CD14-positive monocyte (primary cell): ENCODE data around the gene ADAM8. TPM values are rescaled to one million over a fixed set of nuclear protein-coding genes. Genes with fewer than 3 reads are reported as not detected.

Experiments used
- DNase-seq, 3 donors: peaks; one replicate each; pipeline ENCODE4 v3.0.0-alpha.2; 2011 to 2022
- H2AFZ ChIP-seq: 2 replicates; pipeline ENCODE4 v1.6.0; 2012; ENCODE audit warnings: mild to moderate bottlenecking, low read depth, low read length, inconsistent platforms; ENCODE audit not compliant: insufficient read depth, poor library complexity, severe bottlenecking
- H3K27ac ChIP-seq, 2 donors: 1 replicate in 1 of 2; 2 replicates in 1 of 2; pipeline ENCODE4 v1.5.1; 2012 to 2013; ENCODE audit warnings: low read length in 2 of 2, control low read depth in 1 of 2, inconsistent platforms in 1 of 2, low read depth in 1 of 2, mild to moderate bottlenecking in 1 of 2
- H3K27me3 ChIP-seq, 2 donors: one replicate each; pipeline versions ENCODE4 v1.6.0 to v1.6.1; 2011 to 2013; ENCODE audit warnings: low read length in 2 of 2; ENCODE audit not compliant: control insufficient read depth in 2 of 2, insufficient read depth in 2 of 2
- H3K36me3 ChIP-seq, 2 donors: replicated peaks in 1 of 2; 1 replicate in 1 of 2; 2 replicates in 1 of 2; pipeline versions ENCODE4 v1.5.1 to v1.6.1; 2012 to 2013; ENCODE audit warnings: low read length in 2 of 2, control low read depth in 1 of 2, inconsistent platforms in 1 of 2, mild to moderate bottlenecking in 1 of 2; ENCODE audit not compliant: insufficient read depth in 2 of 2, control insufficient read depth in 1 of 2
- H3K4me1 ChIP-seq, 2 donors: 1 replicate in 1 of 2; 2 replicates in 1 of 2; pipeline versions ENCODE4 v1.5.1 to v1.6.1; 2012 to 2013; ENCODE audit warnings: low read length in 2 of 2, control low read depth in 1 of 2, inconsistent platforms in 1 of 2, mild to moderate bottlenecking in 1 of 2, moderate library complexity in 1 of 2; ENCODE audit not compliant: insufficient read depth in 2 of 2, control insufficient read depth in 1 of 2
- H3K4me2 ChIP-seq: replicated peaks from 2 replicates; pipeline ENCODE3; 2012; ENCODE audit warnings: low read length, moderate library complexity, mild to moderate bottlenecking; ENCODE audit not compliant: poor library complexity, severe bottlenecking; ENCODE audit errors: extremely low read depth
- H3K4me3 ChIP-seq, 3 experiments: fragments of 200-600 bp in 1 of 3; sonication (generic) in 1 of 3; replicated peaks in 1 of 3; 1 replicate in 2 of 3; 2 replicates in 1 of 3; pipeline ENCODE4 v1.5.1; 2011 to 2013; ENCODE audit warnings: low read length in 3 of 3, mild to moderate bottlenecking in 3 of 3, control low read depth in 2 of 3, low read depth in 2 of 3, inconsistent platforms in 1 of 3, moderate library complexity in 1 of 3
- H3K79me2 ChIP-seq: 2 replicates; pipeline ENCODE4 v1.6.0; 2012; ENCODE audit warnings: mild to moderate bottlenecking, control low read depth, inconsistent platforms, low read length, moderate library complexity; ENCODE audit not compliant: insufficient read depth
- H3K9ac ChIP-seq: 2 replicates; pipeline ENCODE4 v1.6.0; 2017; ENCODE audit warnings: low read length, mild to moderate bottlenecking; ENCODE audit not compliant: insufficient read depth, poor library complexity, severe bottlenecking
- H3K9me3 ChIP-seq, 2 donors: replicated peaks in 1 of 2; 1 replicate in 1 of 2; 2 replicates in 1 of 2; pipeline versions ENCODE4 v1.5.1 to v1.6.1; 2012 to 2013; ENCODE audit warnings: low read length in 2 of 2, control low read depth in 1 of 2; ENCODE audit not compliant: control insufficient read depth in 1 of 2, insufficient read depth in 1 of 2
- H4K20me1 ChIP-seq: 2 replicates; pipeline ENCODE4 v1.6.0; 2012; ENCODE audit warnings: mild to moderate bottlenecking, low read length, control low read depth, moderate library complexity; ENCODE audit not compliant: insufficient read depth
- H3K27ac Mint-ChIP-seq, 7 donors: one replicate each; pipeline ENCODE4 v1.8.0; 2020; ENCODE audit warnings: mild to moderate bottlenecking in 7 of 7, mixed read lengths in 7 of 7, moderate library complexity in 6 of 7, inconsistent platforms in 2 of 7
- H3K27me3 Mint-ChIP-seq, 3 donors: one replicate each; pipeline ENCODE4 v1.8.0; 2021 to 2022; ENCODE audit warnings: low read depth in 3 of 3, mild to moderate bottlenecking in 3 of 3, mixed read lengths in 3 of 3, moderate library complexity in 3 of 3, inconsistent platforms in 1 of 3
- H3K36me3 Mint-ChIP-seq, 2 donors: one replicate each; pipeline ENCODE4 v1.8.0; 2020; ENCODE audit warnings: mixed read lengths in 2 of 2, inconsistent platforms in 1 of 2, mild to moderate bottlenecking in 1 of 2
- H3K4me1 Mint-ChIP-seq: one replicate; pipeline ENCODE4 v1.8.0; 2020; ENCODE audit warnings: mild to moderate bottlenecking, mixed read lengths
- H3K4me3 Mint-ChIP-seq, 2 donors: one replicate each; pipeline ENCODE4 v1.8.0; 2020; ENCODE audit warnings: mild to moderate bottlenecking in 2 of 2, mixed read lengths in 2 of 2, moderate library complexity in 1 of 2
- H3K9me3 Mint-ChIP-seq, 7 donors: one replicate each; pipeline ENCODE4 v1.8.0; 2020 to 2022; ENCODE audit warnings: mixed read lengths in 7 of 7, mild to moderate bottlenecking in 6 of 7, moderate library complexity in 6 of 7, inconsistent platforms in 2 of 7
- WGBS: methylation state at CpG from one replicate; pipeline ENCODE4 v1.1.5; 2013; ENCODE audit warnings: missing lambda C conversion rate; ENCODE audit not compliant: insufficient coverage; 5-methylcytosine and 5-hydroxymethylcytosine counted together
- intact Hi-C, 2 donors: fragments of 100-400 bp; cut with micrococcal nuclease; formaldehyde crosslinking; loops; one replicate each; pipeline versions ENCODE4 v1.15.0 to v1.15.1; 2023
- polyA plus RNA-seq, 3 donors: library from polyadenylated mRNA; depleted of rRNA in 1 of 3; unstranded in 2 of 3; stranded (reverse) in 1 of 3; fragments of 300-500 nt in 2 of 3; fragments of >200 nt in 1 of 3; fragmentation: Illumina TruSeq in 2 of 3; gene quantifications; 1 replicate in 2 of 3; 2 replicates in 1 of 3; pipeline ENCODE4 v1.2.3, GENCODE V29; 2012 to 2021
- TF ChIP-seq, protein P1 (sequence below): fragments of 200-600 bp; IDR thresholded peaks from one replicate; pipeline ENCODE4 v1.8.0; 2022; ENCODE audit warnings: antibody characterized with exemption, mild to moderate bottlenecking

ADAM8 gene
- polyA plus RNA-seq, 3 donors: 32.7 to 228 (median 72.8) TPM

DNA sequence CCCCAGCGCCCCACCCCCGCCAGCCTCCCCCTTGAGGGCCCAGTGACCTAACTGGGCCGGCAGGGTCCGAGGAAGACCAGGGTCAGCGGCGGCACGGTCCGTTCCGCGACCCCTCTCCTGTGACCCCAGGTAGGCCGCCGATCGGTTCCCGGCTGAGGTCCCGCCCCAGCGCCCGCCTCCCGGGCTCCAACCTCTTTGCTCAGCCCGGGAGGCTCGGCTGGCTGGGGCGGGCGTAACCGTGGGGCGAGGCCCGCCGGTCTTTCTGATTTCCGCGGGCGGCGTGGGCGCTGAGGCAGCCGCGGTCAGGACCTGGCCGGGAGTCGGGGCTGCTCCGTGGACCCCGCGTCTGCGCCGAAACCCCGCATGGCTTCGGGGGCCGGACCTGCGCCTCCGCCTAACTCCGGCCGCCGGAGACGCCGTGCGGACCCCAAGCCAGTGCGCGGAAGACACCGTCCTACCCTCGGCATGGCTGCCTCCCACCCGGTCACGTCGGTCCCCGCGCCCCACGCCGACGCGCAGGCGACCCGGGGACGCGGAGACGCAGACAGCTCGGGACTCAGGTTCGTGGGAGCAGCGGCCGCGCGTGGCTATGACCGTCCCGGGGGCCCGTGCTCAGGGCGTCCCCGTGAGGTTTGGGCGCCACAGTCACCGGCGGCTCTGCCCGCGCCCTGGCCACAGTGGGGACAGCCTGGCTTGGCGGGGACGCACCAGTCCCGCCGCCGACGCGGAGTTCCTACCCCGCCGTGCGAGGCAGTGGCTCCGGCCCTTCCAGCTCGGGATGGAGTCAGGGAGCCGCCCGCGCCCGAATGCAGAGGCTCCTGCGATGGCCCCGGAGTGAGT, 40.0 kb downstream of the ADAM8 start:
- Histone ChIP-seq H3K9ac (peak overlapping the region; percentile 87), H3K4me3 (peak overlapping the region; percentile 40 to 76 (median 55)), H3K79me2 (no peaks in the 10 kb centered on the region), H4K20me1 (peaks cover 1% of the 10 kb centered on the region), H3K4me2 (peak overlapping the region; percentile 74), H3K36me3 (no peaks in the 10 kb centered on the region), H3K27ac (peak overlapping the region; percentile 89 to 92), H2AFZ (peak overlapping the region; percentile 74), H3K9me3 (peaks cover 0 to 3% of the 10 kb centered on the region in 2 donors), H3K27me3 (peaks cover 3 to 56% of the 10 kb centered on the region in 2 donors), H3K4me1 (peaks cover 58 to 66% of the 10 kb centered on the region in 2 donors)
- peak in 1 of 3 donors; percentile 8 for DNase-seq
- peaks cover 38 to 78% (median 58%) of the 10 kb centered on the region in 3 donors for H3K27me3 Mint-ChIP-seq
- 1% methylated on average over 100 of the region's 103 CpGs for WGBS
- TF ChIP-seq, protein P1, sequence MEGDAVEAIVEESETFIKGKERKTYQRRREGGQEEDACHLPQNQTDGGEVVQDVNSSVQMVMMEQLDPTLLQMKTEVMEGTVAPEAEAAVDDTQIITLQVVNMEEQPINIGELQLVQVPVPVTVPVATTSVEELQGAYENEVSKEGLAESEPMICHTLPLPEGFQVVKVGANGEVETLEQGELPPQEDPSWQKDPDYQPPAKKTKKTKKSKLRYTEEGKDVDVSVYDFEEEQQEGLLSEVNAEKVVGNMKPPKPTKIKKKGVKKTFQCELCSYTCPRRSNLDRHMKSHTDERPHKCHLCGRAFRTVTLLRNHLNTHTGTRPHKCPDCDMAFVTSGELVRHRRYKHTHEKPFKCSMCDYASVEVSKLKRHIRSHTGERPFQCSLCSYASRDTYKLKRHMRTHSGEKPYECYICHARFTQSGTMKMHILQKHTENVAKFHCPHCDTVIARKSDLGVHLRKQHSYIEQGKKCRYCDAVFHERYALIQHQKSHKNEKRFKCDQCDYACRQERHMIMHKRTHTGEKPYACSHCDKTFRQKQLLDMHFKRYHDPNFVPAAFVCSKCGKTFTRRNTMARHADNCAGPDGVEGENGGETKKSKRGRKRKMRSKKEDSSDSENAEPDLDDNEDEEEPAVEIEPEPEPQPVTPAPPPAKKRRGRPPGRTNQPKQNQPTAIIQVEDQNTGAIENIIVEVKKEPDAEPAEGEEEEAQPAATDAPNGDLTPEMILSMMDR: no peak
- H3K4me1 Mint-ChIP-seq: peaks cover 30% of the 10 kb centered on the region
- peaks cover 2 to 15% (median 9%) of the 10 kb centered on the region in 7 donors for H3K9me3 Mint-ChIP-seq
- H3K36me3 Mint-ChIP-seq: peaks cover 7 to 18% of the 10 kb centered on the region in 2 donors
- intact Hi-C loops: loop anchor here (2.0 to 10.0 kb wide), 3 partner anchors 20 to 92 kb away; no protein-coding TSS in a partner anchor
- peak overlapping the region in 6 of 7 donors; percentile 88 to 97 (median 95) for H3K27ac Mint-ChIP-seq
- peak overlapping the region; percentile 76 to 81 for H3K4me3 Mint-ChIP-seq

DNA sequence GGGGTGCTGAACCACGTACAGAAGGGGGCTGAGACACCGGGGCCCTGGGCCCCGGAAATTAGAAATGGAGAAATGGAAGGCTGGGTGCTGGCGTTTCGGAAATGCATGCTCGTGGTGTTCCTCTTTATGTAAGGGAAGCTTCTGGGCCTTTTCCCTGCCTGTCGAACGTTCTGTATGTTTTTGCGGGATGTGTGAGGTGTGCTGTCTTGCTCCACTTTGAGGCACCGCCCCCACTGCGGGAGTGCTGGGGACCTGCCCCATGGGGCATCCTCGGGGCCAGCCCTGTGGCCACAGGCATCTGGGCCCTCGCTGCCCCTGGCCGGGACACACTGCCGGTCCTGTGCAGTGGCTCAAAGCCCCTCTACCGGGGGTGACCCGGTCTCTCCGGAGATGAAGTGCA, 40.7 kb downstream of the ADAM8 start:
- Mint-ChIP-seq H3K4me1 (peaks cover 28% of the 10 kb centered on the region), H3K27me3 (peaks cover 44 to 78% (median 58%) of the 10 kb centered on the region in 3 donors), H3K27ac (peak overlapping the region; percentile 88 to 97 (median 94)), H3K4me3 (peak overlapping the region; percentile 76 to 81), H3K9me3 (peaks cover 2 to 16% (median 12%) of the 10 kb centered on the region in 7 donors), H3K36me3 (peaks cover 9 to 20% of the 10 kb centered on the region in 2 donors)
- TF ChIP-seq, protein P1: no peak
- Histone ChIP-seq H3K27me3 (peaks cover 6 to 55% of the 10 kb centered on the region in 2 donors), H3K9me3 (peaks cover 0 to 3% of the 10 kb centered on the region in 2 donors), H3K4me1 (peaks cover 51 to 66% of the 10 kb centered on the region in 2 donors), H3K27ac (peak overlapping the region; percentile 89 to 92), H3K79me2 (no peaks in the 10 kb centered on the region), H3K4me2 (peak overlapping the region; percentile 74), H4K20me1 (no peaks in the 10 kb centered on the region), H3K4me3 (peak overlapping the region; percentile 40 to 76 (median 55)), H2AFZ (peak overlapping the region; percentile 74), H3K9ac (peak overlapping the region; percentile 87), H3K36me3 (no peaks in the 10 kb centered on the region)
- DNase-seq: peak; percentile 61 to 78 (median 75)
- intact Hi-C loops: loop anchor here (2.0 to 10.0 kb wide), 3 partner anchors 21 to 91 kb away; no protein-coding TSS in a partner anchor
- WGBS: 0% methylated on average over 15 of the region's 18 CpGs
